H9 (cell line): ENCODE measurements around the gene SKIDA1. TPM values are rescaled to one million over a fixed set of nuclear protein-coding genes. Genes with fewer than 3 reads are reported as not detected.

Source experiments
- DNase-seq: peaks from one replicate; pipeline ENCODE4 v3.0.0-alpha.2; 2017
- H2AFZ ChIP-seq: one replicate; pipeline ENCODE4 v1.6.1; 2013; ENCODE audit warnings: mild to moderate bottlenecking, low read length, control low read depth, moderate library complexity
- H2AK5ac ChIP-seq: 2 replicates; pipeline ENCODE4 v1.6.1; 2013; ENCODE audit warnings: low read length, control low read depth, mixed read lengths; ENCODE audit not compliant: insufficient read length
- H2BK120ac ChIP-seq: one replicate; pipeline ENCODE4 v1.6.1; 2013; ENCODE audit warnings: low read depth, mild to moderate bottlenecking, low read length, control low read depth, inconsistent platforms; ENCODE audit not compliant: poor library complexity, severe bottlenecking
- H2BK12ac ChIP-seq: 2 replicates; pipeline ENCODE4 v1.6.1; 2013; ENCODE audit warnings: low read length, control low read depth, mixed read lengths, low read depth; ENCODE audit not compliant: insufficient read length
- H2BK15ac ChIP-seq: 2 replicates; pipeline ENCODE4 v1.6.1; 2013; ENCODE audit warnings: low read depth, low read length, control low read depth
- H2BK20ac ChIP-seq: one replicate; pipeline ENCODE4 v1.6.1; 2013; ENCODE audit warnings: low read depth, mild to moderate bottlenecking, low read length, control low read depth, inconsistent platforms; ENCODE audit not compliant: poor library complexity, severe bottlenecking
- H2BK5ac ChIP-seq: 2 replicates; pipeline ENCODE4 v1.6.1; 2013; ENCODE audit warnings: low read length, control low read depth, mixed read lengths; ENCODE audit not compliant: insufficient read length
- H3K14ac ChIP-seq: 2 replicates; pipeline ENCODE4 v1.6.1; 2013; ENCODE audit warnings: low read length, control low read depth; ENCODE audit not compliant: insufficient read depth
- H3K18ac ChIP-seq: 2 replicates; pipeline ENCODE4 v1.6.1; 2013; ENCODE audit warnings: low read depth, mild to moderate bottlenecking, mixed read lengths, low read length, control low read depth; ENCODE audit not compliant: insufficient read length
- H3K23ac ChIP-seq: 2 replicates; pipeline ENCODE4 v1.6.1; 2013; ENCODE audit warnings: low read length, control low read depth, mixed read lengths, low read depth; ENCODE audit not compliant: insufficient read length
- H3K23me2 ChIP-seq: 2 replicates; pipeline ENCODE4 v1.6.1; 2013; ENCODE audit warnings: low read depth, mild to moderate bottlenecking, mixed read lengths, low read length, control low read depth; ENCODE audit not compliant: insufficient read length, poor library complexity, severe bottlenecking
- H3K27ac ChIP-seq: 2 replicates; pipeline ENCODE4 v1.5.1; 2013; ENCODE audit warnings: low read length, control low read depth, mixed read lengths, low read depth; ENCODE audit not compliant: insufficient read length
- H3K27me3 ChIP-seq: 2 replicates; pipeline ENCODE4 v1.6.1; 2013; ENCODE audit warnings: low read length, control low read depth, inconsistent platforms; ENCODE audit not compliant: insufficient read depth
- H3K4ac ChIP-seq: 2 replicates; pipeline ENCODE4 v1.6.1; 2013; ENCODE audit warnings: low read depth, mild to moderate bottlenecking, control low read depth, inconsistent platforms, low read length, moderate library complexity
- H3K4me1 ChIP-seq: 2 replicates; pipeline ENCODE4 v1.6.1; 2013; ENCODE audit warnings: low read length, control low read depth, inconsistent platforms; ENCODE audit not compliant: insufficient read depth
- H3K4me2 ChIP-seq: 2 replicates; pipeline ENCODE4 v1.6.1; 2013; ENCODE audit warnings: low read length, control low read depth, mixed read lengths; ENCODE audit not compliant: insufficient read length, insufficient read depth
- H3K56ac ChIP-seq: 2 replicates; pipeline ENCODE4 v1.6.1; 2013; ENCODE audit warnings: low read depth, mild to moderate bottlenecking, mixed read lengths, low read length, control low read depth; ENCODE audit not compliant: insufficient read length
- H3K79me1 ChIP-seq: 2 replicates; pipeline ENCODE4 v1.6.1; 2013; ENCODE audit warnings: low read depth, mild to moderate bottlenecking, moderate library complexity, low read length, control low read depth, inconsistent platforms; ENCODE audit not compliant: insufficient read depth, poor library complexity, severe bottlenecking
- H3K79me2 ChIP-seq: 2 replicates; pipeline ENCODE4 v1.6.1; 2013; ENCODE audit warnings: low read length, control low read depth, inconsistent platforms; ENCODE audit not compliant: insufficient read depth
- H3K9ac ChIP-seq: 2 replicates; pipeline ENCODE4 v1.6.1; 2013; ENCODE audit warnings: low read length, control low read depth, mixed read lengths; ENCODE audit not compliant: insufficient read length; ENCODE audit errors: extremely low read depth
- H3K9me3 ChIP-seq: one replicate; pipeline ENCODE4 v1.6.1; 2013; ENCODE audit warnings: low read depth, low read length, inconsistent platforms; ENCODE audit not compliant: control insufficient read depth
- H3T11ph ChIP-seq: one replicate; pipeline ENCODE4 v1.6.1; 2013; ENCODE audit warnings: mild to moderate bottlenecking, low read length, control low read depth, inconsistent platforms
- H4K20me1 ChIP-seq: one replicate; pipeline ENCODE4 v1.6.1; 2013; ENCODE audit not compliant: control insufficient read depth, insufficient read length, insufficient read depth
- H4K5ac ChIP-seq: 2 replicates; pipeline ENCODE4 v1.6.1; 2013; ENCODE audit warnings: low read depth, mild to moderate bottlenecking, mixed read lengths, low read length, control low read depth; ENCODE audit not compliant: insufficient read length
- H4K8ac ChIP-seq: replicated peaks from 2 replicates; pipeline ENCODE4 v1.6.1; 2013; ENCODE audit warnings: low read length, control low read depth, mixed read lengths, low read depth; ENCODE audit not compliant: insufficient read length
- H4K91ac ChIP-seq: 2 replicates; pipeline ENCODE4 v1.6.1; 2013; ENCODE audit warnings: low read depth, mild to moderate bottlenecking, moderate library complexity, mixed read lengths, low read length, control low read depth; ENCODE audit not compliant: insufficient read length
- H3K27ac Mint-ChIP-seq, 3 experiments: 2 replicates in 2 of 3; 3 replicates in 1 of 3; pipeline ENCODE4 v1.8.0; 2020 to 2021; ENCODE audit warnings: mixed read lengths in 3 of 3, mild to moderate bottlenecking in 1 of 3, moderate library complexity in 1 of 3
- H3K27me3 Mint-ChIP-seq: 2 replicates; pipeline ENCODE4 v1.8.0; 2021; ENCODE audit warnings: low read depth, mild to moderate bottlenecking, moderate library complexity, mixed read lengths
- H3K36me3 Mint-ChIP-seq, 3 experiments: 2 replicates in 2 of 3; 3 replicates in 1 of 3; pipeline ENCODE4 v1.8.0; 2020 to 2021; ENCODE audit warnings: low read depth in 3 of 3, mixed read lengths in 3 of 3; ENCODE audit not compliant: insufficient read depth in 1 of 3
- H3K4me1 Mint-ChIP-seq, 2 experiments: 2 replicates each; pipeline ENCODE4 v1.8.0; 2020; ENCODE audit warnings: mixed read lengths in 2 of 2
- H3K4me3 Mint-ChIP-seq, 2 experiments: 2 replicates in 1 of 2; 3 replicates in 1 of 2; pipeline ENCODE4 v1.8.0; 2020 to 2021; ENCODE audit warnings: mild to moderate bottlenecking in 2 of 2, mixed read lengths in 2 of 2, moderate library complexity in 1 of 2
- H3K9me3 Mint-ChIP-seq, 2 experiments: 2 replicates in 1 of 2; 3 replicates in 1 of 2; pipeline ENCODE4 v1.8.0; 2020; ENCODE audit warnings: mild to moderate bottlenecking in 2 of 2, mixed read lengths in 2 of 2, moderate library complexity in 1 of 2
- CTCF ChIP-seq: fragments of 200-600 bp; sonication (generic); conservative IDR thresholded peaks from 3 replicates; pipeline ENCODE4 v1.8.0; 2021; ENCODE audit warnings: antibody characterized with exemption, mild to moderate bottlenecking
- WGBS: extraction: QIAGEN DNeasy Blood & Tissue Kit; methylation state at CpG from one replicate; pipeline ENCODE4 v1.1.7; 2013; ENCODE audit warnings: missing lambda C conversion rate, low lambda C conversion rate, mixed read lengths; ENCODE audit not compliant: insufficient read length; ENCODE audit errors: extremely low coverage; 5-methylcytosine and 5-hydroxymethylcytosine counted together
- total RNA-seq: library from RNA; stranded (reverse); gene quantifications from 2 replicates; pipeline ENCODE4 v1.2.1, GENCODE V29; 2021

SKIDA1 gene
- total RNA-seq, 1 experiment from 2014 or later = 5.9 TPM

DNA sequence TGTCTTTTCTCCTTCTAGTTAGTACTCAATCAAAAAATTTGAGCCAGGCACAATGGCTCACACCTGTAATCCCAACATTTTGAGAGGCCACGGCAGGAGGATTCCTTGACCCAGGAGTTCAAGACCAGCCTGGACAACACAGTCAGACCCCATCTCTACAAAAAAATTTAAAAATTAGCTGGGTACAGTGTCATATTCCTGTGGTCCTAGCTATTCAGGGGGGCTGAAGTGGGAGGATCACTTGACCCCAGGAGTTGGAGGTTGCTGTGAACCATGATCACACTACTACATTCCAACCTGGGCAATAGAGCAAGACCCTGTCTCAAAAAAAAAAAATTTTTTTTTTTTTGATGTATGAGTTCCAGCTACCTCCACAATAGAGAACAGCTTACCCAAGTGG is 57.8 kb downstream of the SKIDA1 start:
- Histone ChIP-seq H2BK15ac (no peak overlapping the region), H3K23ac (no peak overlapping the region), H3K79me1 (no peaks in the 10 kb centered on the region), H3K9me3 (no peaks in the 10 kb centered on the region), H3K27me3 (no peaks in the 10 kb centered on the region), H2BK120ac (no peak overlapping the region), H3K14ac (no peak overlapping the region), H3T11ph (no peak overlapping the region), H3K79me2 (no peaks in the 10 kb centered on the region), H3K56ac (no peak overlapping the region), H2BK20ac (no peak overlapping the region), H3K18ac (no peak overlapping the region), H3K4me2 (no peak overlapping the region), H3K27ac (no peak overlapping the region), H3K4me1 (no peaks in the 10 kb centered on the region), H4K8ac (no peak overlapping the region), H4K5ac (no peak overlapping the region), H4K91ac (no peak overlapping the region), H3K4ac (no peak overlapping the region), H2BK5ac (no peak overlapping the region), H3K9ac (no peak overlapping the region), H4K20me1 (no peaks in the 10 kb centered on the region), H2AFZ (no peak overlapping the region), H2AK5ac (no peak overlapping the region), H3K23me2 (no peaks in the 10 kb centered on the region), H2BK12ac (no peak overlapping the region)
- H3K4me3 Mint-ChIP-seq = no peak overlapping the region
- no peaks in the 10 kb centered on the region; a peak in 1 of 5 replicates for H3K9me3 Mint-ChIP-seq
- no peak overlapping the region; a peak in 1 of 7 replicates for H3K27ac Mint-ChIP-seq
- WGBS = no CpG with 5 or more reads among the region's 1 CpG
- no peaks in the 10 kb centered on the region for H3K27me3 Mint-ChIP-seq
- TF ChIP-seq CTCF = no peak
- peaks cover 6 to 9% of the 10 kb centered on the region in 2 experiments for H3K4me1 Mint-ChIP-seq
- DNase-seq = no peak
- H3K36me3 Mint-ChIP-seq = no peaks in the 10 kb centered on the region
